ENCODE results near the gene SULT6B1. TPM values are rescaled to one million over a fixed set of nuclear protein-coding genes. Genes with fewer than 3 reads are reported as not detected.

Gene SULT6B1
- total and polyA plus RNA-seq, 2 donors (not counting 3 experiments of a cell fraction or from before 2014, with no cell fraction given) = not detected

DNA sequence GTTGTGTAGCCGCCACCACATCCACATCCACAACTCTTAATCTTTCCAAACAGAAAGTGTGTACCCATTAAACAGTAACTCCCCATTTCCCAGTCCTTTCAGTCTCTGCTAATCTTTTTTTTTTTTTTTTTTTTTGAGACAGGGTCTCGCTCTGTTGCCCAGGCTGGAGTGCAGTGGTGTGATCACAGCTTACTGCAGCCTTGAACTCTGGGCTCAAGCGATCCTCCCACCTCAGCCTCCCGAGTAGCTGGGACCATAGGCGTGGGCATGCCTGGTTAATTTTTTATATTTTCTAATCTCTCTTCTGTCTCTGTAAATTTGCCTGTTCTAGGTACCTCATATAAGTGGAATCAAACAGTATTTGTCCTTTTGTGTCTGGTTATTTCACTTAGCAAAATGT, 35.2 kb downstream of the SULT6B1 start:
- H3K4me1 ChIP-seq (ENCODE audit: control insufficient read depth, extremely low read depth, insufficient read depth, low read length) = peaks cover 44% of the 10 kb centered on the region
- H3K9ac ChIP-seq (replicated peaks; ENCODE audit: extremely low read depth, insufficient read depth, low read length) = no peak overlapping the region
- no peak overlapping the region for H3K4me2 ChIP-seq (ENCODE audit: insufficient read depth, low read length)
- DNase-seq (ENCODE audit: low read depth, low spot score) (no peak), FAIRE-seq (no peak)
- H2AFZ ChIP-seq (ENCODE audit: low read depth, low read length) = no peak overlapping the region
- dilution Hi-C loops (cut with MboI; ENCODE audit: extremely low pct_ligation_motif_present, low sequenced_read_pairs) (no loop called here), intact Hi-C loops (cut with micrococcal nuclease) (no loop called here)
- H4K20me1 ChIP-seq (replicated peaks; ENCODE audit: control insufficient read depth, extremely low read depth, insufficient read depth, low read length) = no peaks in the 10 kb centered on the region
- peaks cover 52% of the 10 kb centered on the region for H3K79me2 ChIP-seq (ENCODE audit: control insufficient read depth, insufficient read depth, low read length)
- ChIA-PET CTCF (no interaction called here), POLR2A (interaction anchor here (0.5 kb wide), 1 partner anchor 33 kb away, joined by 6 read pairs; no protein-coding TSS in a partner anchor)
- H3K9me3 ChIP-seq (replicated peaks; ENCODE audit: control insufficient read depth, insufficient read depth, low read length) = no peaks in the 10 kb centered on the region
- no peaks in the 10 kb centered on the region for H3K9me1 ChIP-seq (replicated peaks; ENCODE audit: control insufficient read depth, extremely low read depth, insufficient read depth, low read length)
- TF ChIP-seq EZH2 (IDR thresholded peaks at IDR 0.05; ENCODE audit: borderline replicate concordance, low read depth, low read length, severe bottlenecking) (no peak), MYC (IDR thresholded peaks at IDR 0.05; ENCODE audit: low read depth, low read length) (no peak), POLR2A (IDR thresholded peaks at IDR 0.05; ENCODE audit: low read depth, low read length) (no peak), JUN (IDR thresholded peaks at IDR 0.05; ENCODE audit: borderline replicate concordance, insufficient read depth, insufficient read length, low read depth) (no peak), FOS (IDR thresholded peaks at IDR 0.05; ENCODE audit: borderline replicate concordance, insufficient read depth, low read length) (no peak), POLR2AphosphoS5 (IDR thresholded peaks at IDR 0.05; ENCODE audit: insufficient read depth, low read depth, low read length) (no peak), GATA2 (IDR thresholded peaks at IDR 0.05; ENCODE audit: insufficient read depth, insufficient read length, low read depth, low read length) (no peak)
- TF ChIP-seq, protein P1, sequence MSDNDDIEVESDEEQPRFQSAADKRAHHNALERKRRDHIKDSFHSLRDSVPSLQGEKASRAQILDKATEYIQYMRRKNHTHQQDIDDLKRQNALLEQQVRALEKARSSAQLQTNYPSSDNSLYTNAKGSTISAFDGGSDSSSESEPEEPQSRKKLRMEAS (IDR thresholded peaks at IDR 0.05; ENCODE audit: insufficient read depth, insufficient read length) = no peak
- TF ChIP-seq, protein P2, sequence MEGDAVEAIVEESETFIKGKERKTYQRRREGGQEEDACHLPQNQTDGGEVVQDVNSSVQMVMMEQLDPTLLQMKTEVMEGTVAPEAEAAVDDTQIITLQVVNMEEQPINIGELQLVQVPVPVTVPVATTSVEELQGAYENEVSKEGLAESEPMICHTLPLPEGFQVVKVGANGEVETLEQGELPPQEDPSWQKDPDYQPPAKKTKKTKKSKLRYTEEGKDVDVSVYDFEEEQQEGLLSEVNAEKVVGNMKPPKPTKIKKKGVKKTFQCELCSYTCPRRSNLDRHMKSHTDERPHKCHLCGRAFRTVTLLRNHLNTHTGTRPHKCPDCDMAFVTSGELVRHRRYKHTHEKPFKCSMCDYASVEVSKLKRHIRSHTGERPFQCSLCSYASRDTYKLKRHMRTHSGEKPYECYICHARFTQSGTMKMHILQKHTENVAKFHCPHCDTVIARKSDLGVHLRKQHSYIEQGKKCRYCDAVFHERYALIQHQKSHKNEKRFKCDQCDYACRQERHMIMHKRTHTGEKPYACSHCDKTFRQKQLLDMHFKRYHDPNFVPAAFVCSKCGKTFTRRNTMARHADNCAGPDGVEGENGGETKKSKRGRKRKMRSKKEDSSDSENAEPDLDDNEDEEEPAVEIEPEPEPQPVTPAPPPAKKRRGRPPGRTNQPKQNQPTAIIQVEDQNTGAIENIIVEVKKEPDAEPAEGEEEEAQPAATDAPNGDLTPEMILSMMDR (IDR thresholded peaks at IDR 0.05; ENCODE audit: extremely low read depth in 1 of 2, insufficient read depth in 1 of 2, low read depth in 1 of 2, low read length in 2 of 2) = no peak
- no peaks in the 10 kb centered on the region for H3K36me3 ChIP-seq (ENCODE audit: control insufficient read depth in 2 of 2, extremely low read depth in 1 of 2, insufficient read depth in 2 of 2, low read length in 2 of 2)
- H3K4me3 ChIP-seq (replicated peaks in 1 of 3; ENCODE audit: insufficient read depth in 1 of 3, low read depth in 1 of 3, low read length in 3 of 3) = no peak overlapping the region
- no TSS peak for BruUV-seq (replicated peaks)
- H3K27me3 ChIP-seq (ENCODE audit: control insufficient read depth in 2 of 2, insufficient read depth in 2 of 2, low read length in 2 of 2) = no peaks in the 10 kb centered on the region
- no peak overlapping the region for H3K27ac ChIP-seq (ENCODE audit: insufficient read depth, low read depth, low read length)
